ENCODE data around the gene MTFP1.
"Not testable (repeated sequence)": the region's sequence is repeated elsewhere in the genome, so short reads cannot be mapped to it uniquely, and the experiment has no call there.

Gene MTFP1

GRCh38 chr22:30452861-30453260 lies 27.3 kb downstream of the MTFP1 start:
- ATAC-seq = no peak
- Mint-ChIP-seq H3K27me3 (peaks cover 74% of the 10 kb centered on the region), H3K36me3 (no peaks in the 10 kb centered on the region), H3K9me3 (no peaks in the 10 kb centered on the region), H3K4me3 (no peak overlapping the region), H3K27ac (no peak overlapping the region), H3K4me1 (no peaks in the 10 kb centered on the region)

- Mint-ChIP-seq H3K4me1 (no peaks in the 10 kb centered on the region), H3K4me3 (no peak overlapping the region), H3K27ac (no peak overlapping the region), H3K9me3 (no peaks in the 10 kb centered on the region), H3K36me3 (no peaks in the 10 kb centered on the region), H3K27me3 (peaks cover 70% of the 10 kb centered on the region)
- ATAC-seq = no peak
Measured at GRCh38 chr22:30453731-30454510, 28.4 kb downstream of the MTFP1 start.

GRCh38 chr22:30455075-30455840 lies 29.7 kb downstream of the MTFP1 start:
- Mint-ChIP-seq H3K27ac (no peak overlapping the region), H3K4me3 (no peak overlapping the region), H3K9me3 (no peaks in the 10 kb centered on the region), H3K36me3 (no peaks in the 10 kb centered on the region), H3K4me1 (no peaks in the 10 kb centered on the region), H3K27me3 (peaks cover 64% of the 10 kb centered on the region)
- no peak for ATAC-seq

- ATAC-seq = no peak
- Mint-ChIP-seq H3K27me3 (peaks cover 52% of the 10 kb centered on the region), H3K4me3 (no peak overlapping the region), H3K4me1 (no peaks in the 10 kb centered on the region), H3K9me3 (no peaks in the 10 kb centered on the region), H3K27ac (no peak overlapping the region), H3K36me3 (no peaks in the 10 kb centered on the region)
Measured at GRCh38 chr22:30457981-30458380, 32.4 kb downstream of the MTFP1 start.

GRCh38 chr22:30459181-30460052 lies 33.8 kb downstream of the MTFP1 start:
- Mint-ChIP-seq H3K27ac (no peak overlapping the region), H3K27me3 (peaks cover 44% of the 10 kb centered on the region), H3K9me3 (no peaks in the 10 kb centered on the region), H3K4me3 (no peak overlapping the region), H3K36me3 (no peaks in the 10 kb centered on the region), H3K4me1 (no peaks in the 10 kb centered on the region)
- no peak for ATAC-seq

GRCh38 chr22:30460147-30460546 lies 34.6 kb downstream of the MTFP1 start:
- no peak overlapping the region for H3K27ac Mint-ChIP-seq
- H3K27me3 Mint-ChIP-seq = peaks cover 52% of the 10 kb centered on the region
- H3K4me1 Mint-ChIP-seq = no peaks in the 10 kb centered on the region
- H3K36me3 Mint-ChIP-seq = no peaks in the 10 kb centered on the region
- H3K9me3 Mint-ChIP-seq = peaks cover 4% of the 10 kb centered on the region
- no peak overlapping the region for H3K4me3 Mint-ChIP-seq
- ATAC-seq = no peak

- not testable (repeated sequence) for H3K9me3 Mint-ChIP-seq
- peaks cover 55% of the 10 kb centered on the region for H3K27me3 Mint-ChIP-seq
Measured at GRCh38 chr22:30460555-30460954, 35.0 kb downstream of the MTFP1 start.

GRCh38 chr22:30469165-30469564 lies 43.6 kb downstream of the MTFP1 start:
- H3K9me3 Mint-ChIP-seq = peaks cover 8% of the 10 kb centered on the region
- H3K27me3 Mint-ChIP-seq = peaks cover 69% of the 10 kb centered on the region
- no peak overlapping the region for H3K27ac Mint-ChIP-seq
- no peaks in the 10 kb centered on the region for H3K4me1 Mint-ChIP-seq
- H3K4me3 Mint-ChIP-seq = no peak overlapping the region
- no peaks in the 10 kb centered on the region for H3K36me3 Mint-ChIP-seq
- ATAC-seq = no peak

More at GRCh38 chr22:30460555-30460954, 35.0 kb downstream of the MTFP1 start:
- ATAC-seq, H3K36me3 Mint-ChIP-seq, H3K4me3 Mint-ChIP-seq, H3K4me1 Mint-ChIP-seq, H3K27ac Mint-ChIP-seq: not testable (repeated sequence)

GRCh38 chr22:30470655-30471054 lies 45.1 kb downstream of the MTFP1 start:
- H3K27ac Mint-ChIP-seq = no peak overlapping the region
- peaks cover 67% of the 10 kb centered on the region for H3K27me3 Mint-ChIP-seq
- H3K36me3 Mint-ChIP-seq = no peaks in the 10 kb centered on the region
- no peak for ATAC-seq
- no peak overlapping the region for H3K4me3 Mint-ChIP-seq
- no peaks in the 10 kb centered on the region for H3K4me1 Mint-ChIP-seq
- no peaks in the 10 kb centered on the region for H3K9me3 Mint-ChIP-seq

GRCh38 chr22:30471616-30472318 lies 46.2 kb downstream of the MTFP1 start, which contains the start of gene SEC14L3:
TSS of gene SEC14L3 (minus strand) at chr22:30472017. CDS start at chr22:30471958, 59 bp downstream.
- Mint-ChIP-seq H3K27ac (no peak within 1 kb of the TSS), H3K4me3 (no peak within 1 kb of the TSS), H3K27me3 (peaks cover 69% of the 10 kb centered on the region), H3K4me1 (no peaks in the 10 kb centered on the region), H3K9me3 (no peaks in the 10 kb centered on the region), H3K36me3 (no peaks in the 10 kb centered on the region)
- no peak for ATAC-seq

- Mint-ChIP-seq H3K27ac (no peak overlapping the region), H3K9me3 (no peaks in the 10 kb centered on the region), H3K27me3 (peaks cover 81% of the 10 kb centered on the region), H3K4me1 (no peaks in the 10 kb centered on the region), H3K36me3 (no peaks in the 10 kb centered on the region), H3K4me3 (no peak overlapping the region)
- ATAC-seq = no peak
Measured at GRCh38 chr22:30472994-30473720, 47.6 kb downstream of the MTFP1 start.

- Mint-ChIP-seq H3K27me3 (peaks cover 76% of the 10 kb centered on the region), H3K4me3 (no peak overlapping the region), H3K4me1 (no peaks in the 10 kb centered on the region), H3K9me3 (no peaks in the 10 kb centered on the region), H3K27ac (no peak overlapping the region), H3K36me3 (no peaks in the 10 kb centered on the region)
- no peak for ATAC-seq
Measured at GRCh38 chr22:30474121-30474520, 48.6 kb downstream of the MTFP1 start.

- no peak overlapping the region for H3K4me3 Mint-ChIP-seq
- ATAC-seq = no peak
- no peaks in the 10 kb centered on the region for H3K4me1 Mint-ChIP-seq
- peaks cover 74% of the 10 kb centered on the region for H3K27me3 Mint-ChIP-seq
- no peaks in the 10 kb centered on the region for H3K9me3 Mint-ChIP-seq
- no peaks in the 10 kb centered on the region for H3K36me3 Mint-ChIP-seq
- no peak overlapping the region for H3K27ac Mint-ChIP-seq
Measured at GRCh38 chr22:30474683-30475424, 49.3 kb downstream of the MTFP1 start.
